GM13976 (cell line): ENCODE results near the gene SLIT1.

ENCODE experiments used
- DNase-seq: peaks from one replicate; pipeline ENCODE4 v3.0.0; 2012; ENCODE audit warnings: low spot score
- in situ Hi-C: fragments of 300-500 bp; cut with MboI; formaldehyde crosslinking; loops from one replicate; pipeline ENCODE4 v1.12.0; 2022; ENCODE audit warnings: low sequenced_read_pairs, mixed read lengths, inconsistent platforms; ENCODE audit not compliant: unreplicated experiment
- TF ChIP-seq, protein P1 (sequence below): IDR thresholded peaks from 2 replicates; pipeline ENCODE4 v1.5.1; 2012; ENCODE audit warnings: borderline replicate concordance, mild to moderate bottlenecking; ENCODE audit not compliant: insufficient read depth; ENCODE audit errors: extremely low read depth, missing control alignments, control extremely low read depth

SLIT1 gene

GRCh38 chr10:97032624-97033023, 153.1 kb downstream of the SLIT1 start:
- no peak for DNase-seq
- TF ChIP-seq, protein P1, sequence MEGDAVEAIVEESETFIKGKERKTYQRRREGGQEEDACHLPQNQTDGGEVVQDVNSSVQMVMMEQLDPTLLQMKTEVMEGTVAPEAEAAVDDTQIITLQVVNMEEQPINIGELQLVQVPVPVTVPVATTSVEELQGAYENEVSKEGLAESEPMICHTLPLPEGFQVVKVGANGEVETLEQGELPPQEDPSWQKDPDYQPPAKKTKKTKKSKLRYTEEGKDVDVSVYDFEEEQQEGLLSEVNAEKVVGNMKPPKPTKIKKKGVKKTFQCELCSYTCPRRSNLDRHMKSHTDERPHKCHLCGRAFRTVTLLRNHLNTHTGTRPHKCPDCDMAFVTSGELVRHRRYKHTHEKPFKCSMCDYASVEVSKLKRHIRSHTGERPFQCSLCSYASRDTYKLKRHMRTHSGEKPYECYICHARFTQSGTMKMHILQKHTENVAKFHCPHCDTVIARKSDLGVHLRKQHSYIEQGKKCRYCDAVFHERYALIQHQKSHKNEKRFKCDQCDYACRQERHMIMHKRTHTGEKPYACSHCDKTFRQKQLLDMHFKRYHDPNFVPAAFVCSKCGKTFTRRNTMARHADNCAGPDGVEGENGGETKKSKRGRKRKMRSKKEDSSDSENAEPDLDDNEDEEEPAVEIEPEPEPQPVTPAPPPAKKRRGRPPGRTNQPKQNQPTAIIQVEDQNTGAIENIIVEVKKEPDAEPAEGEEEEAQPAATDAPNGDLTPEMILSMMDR = no peak
- in situ Hi-C loops = no loop called here

GRCh38 chr10:97031459-97031858, 154.3 kb downstream of the SLIT1 start:
- in situ Hi-C loops = no loop called here
- no peak for DNase-seq
- TF ChIP-seq, protein P1 = no peak

- TF ChIP-seq, protein P1 = no peak
- DNase-seq = no peak
- in situ Hi-C loops = no loop called here
Measured at GRCh38 chr10:97030894-97031293, 154.9 kb downstream of the SLIT1 start.

- in situ Hi-C loops = loop anchor here (10.0 kb wide), 1 partner anchor 634 kb away; no protein-coding TSS in a partner anchor
- TF ChIP-seq, protein P1 = no peak
- no peak for DNase-seq
Measured at GRCh38 chr10:97029271-97029670, 156.5 kb downstream of the SLIT1 start.

DNA sequence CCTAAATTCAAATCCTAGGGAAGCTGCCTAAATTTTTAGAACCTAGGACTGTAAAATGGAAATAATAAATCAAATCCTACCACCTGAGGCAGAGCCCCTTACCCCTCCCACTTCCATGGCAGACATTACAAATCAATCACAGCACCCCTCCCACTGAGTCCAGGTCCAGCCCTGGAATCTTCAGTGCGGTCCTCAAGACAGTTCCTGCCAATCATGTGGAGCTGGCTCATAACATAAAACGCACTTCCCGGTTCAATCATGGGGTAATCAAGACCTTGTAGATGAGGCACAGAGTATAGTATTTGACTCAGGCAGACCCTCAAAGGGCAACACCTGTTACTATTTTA, 157.0 kb downstream of the SLIT1 start:
- in situ Hi-C loops = loop anchor here (10.0 kb wide), 1 partner anchor 634 kb away; no protein-coding TSS in a partner anchor
- no peak for DNase-seq
- TF ChIP-seq, protein P1 = no peak

DNA sequence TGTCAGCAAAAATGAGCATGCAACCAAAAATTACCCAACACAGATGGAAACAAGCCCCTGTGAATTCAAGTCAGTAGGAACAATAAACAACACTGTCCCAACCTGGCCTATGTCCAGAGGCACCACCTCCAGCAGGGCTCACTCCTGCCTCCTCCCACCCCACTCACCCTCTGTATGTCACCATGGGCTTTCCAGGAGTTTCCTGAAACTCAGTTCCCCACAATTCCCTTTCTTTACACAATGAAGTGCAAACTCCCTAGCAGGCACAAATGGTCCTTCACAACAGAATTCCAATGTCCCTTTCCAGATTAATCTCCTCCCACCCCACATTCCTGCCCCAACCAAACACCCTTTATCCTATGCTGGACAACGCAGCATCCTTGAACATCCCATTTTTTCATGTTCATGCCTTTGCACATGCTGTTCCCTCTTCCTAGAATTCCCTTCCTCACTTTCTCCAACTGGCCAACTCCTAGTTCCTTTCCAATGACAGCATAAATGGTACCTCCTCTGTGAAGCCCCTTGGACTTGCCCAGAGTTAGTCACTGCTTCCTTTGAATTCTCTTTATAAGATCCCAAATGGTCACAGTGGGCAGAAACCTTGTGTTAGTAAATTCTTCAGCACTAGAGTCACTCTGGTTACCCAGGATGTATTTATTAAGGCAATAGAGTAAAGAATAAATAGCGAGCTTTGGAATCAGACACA, 157.5 kb downstream of the SLIT1 start:
- no peak for DNase-seq
- in situ Hi-C loops = loop anchor here (10.0 kb wide), 1 partner anchor 633 kb away; no protein-coding TSS in a partner anchor
- TF ChIP-seq, protein P1 = no peak

GRCh38 chr10:97025613-97026242, 160.0 kb downstream of the SLIT1 start:
- in situ Hi-C loops = loop anchor here (10.0 kb wide), 1 partner anchor 631 kb away; no protein-coding TSS in a partner anchor
- peak; percentile 70 for DNase-seq

More at GRCh38 chr10:97025613-97026242, 160.0 kb downstream of the SLIT1 start:
- TF ChIP-seq, protein P1 = peak; percentile 63
